Loucy (cell line): Measurements from ENCODE around the gene LINGO3.

ENCODE experiments used
- EZH2phosphoT487 ChIP-seq: fragments of 200-600 bp; IDR thresholded peaks from 2 replicates; pipeline ENCODE4 v1.6.1; 2018; ENCODE audit warnings: antibody characterized with exemption, mild to moderate bottlenecking, moderate library complexity, borderline replicate concordance
- TF ChIP-seq, protein P1 (sequence below): fragments of 200-600 bp; sonication (generic); conservative IDR thresholded peaks from 2 replicates; pipeline ENCODE4 v1.5.1; 2014; ENCODE audit warnings: mild to moderate bottlenecking, antibody characterized with exemption, low read length

DNA sequence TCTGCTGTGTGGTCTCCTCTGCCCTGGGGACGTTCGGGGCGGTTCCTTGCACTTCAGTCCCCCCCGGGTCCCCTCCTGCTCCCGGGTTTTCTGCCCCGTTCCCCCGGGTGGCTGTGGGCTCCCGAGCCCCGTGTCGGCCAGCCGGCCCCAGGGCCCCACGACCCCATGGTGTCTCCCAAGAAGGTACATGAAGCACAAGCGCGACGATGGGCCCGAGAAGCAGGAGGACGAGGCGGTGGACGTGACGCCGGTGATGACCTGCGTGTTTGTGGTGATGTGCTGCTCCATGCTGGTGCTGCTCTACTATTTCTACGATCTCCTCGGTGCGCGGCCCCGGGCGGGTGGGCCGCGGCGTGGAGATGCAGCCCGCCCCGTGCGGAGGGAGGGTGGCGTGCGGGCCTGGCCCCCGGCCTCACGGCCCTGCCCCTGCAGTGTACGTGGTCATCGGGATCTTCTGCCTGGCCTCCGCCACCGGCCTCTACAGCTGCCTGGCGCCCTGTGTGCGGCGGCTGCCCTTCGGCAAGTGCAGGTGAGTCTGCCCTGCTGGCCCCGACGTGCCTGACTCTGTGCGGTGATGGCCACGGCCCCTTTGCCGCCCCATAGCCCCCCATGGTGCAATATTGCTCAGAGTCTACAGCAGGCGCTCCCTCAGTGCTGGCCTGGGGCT, 31.8 kb upstream of the LINGO3 start:
- TF ChIP-seq, protein P1, sequence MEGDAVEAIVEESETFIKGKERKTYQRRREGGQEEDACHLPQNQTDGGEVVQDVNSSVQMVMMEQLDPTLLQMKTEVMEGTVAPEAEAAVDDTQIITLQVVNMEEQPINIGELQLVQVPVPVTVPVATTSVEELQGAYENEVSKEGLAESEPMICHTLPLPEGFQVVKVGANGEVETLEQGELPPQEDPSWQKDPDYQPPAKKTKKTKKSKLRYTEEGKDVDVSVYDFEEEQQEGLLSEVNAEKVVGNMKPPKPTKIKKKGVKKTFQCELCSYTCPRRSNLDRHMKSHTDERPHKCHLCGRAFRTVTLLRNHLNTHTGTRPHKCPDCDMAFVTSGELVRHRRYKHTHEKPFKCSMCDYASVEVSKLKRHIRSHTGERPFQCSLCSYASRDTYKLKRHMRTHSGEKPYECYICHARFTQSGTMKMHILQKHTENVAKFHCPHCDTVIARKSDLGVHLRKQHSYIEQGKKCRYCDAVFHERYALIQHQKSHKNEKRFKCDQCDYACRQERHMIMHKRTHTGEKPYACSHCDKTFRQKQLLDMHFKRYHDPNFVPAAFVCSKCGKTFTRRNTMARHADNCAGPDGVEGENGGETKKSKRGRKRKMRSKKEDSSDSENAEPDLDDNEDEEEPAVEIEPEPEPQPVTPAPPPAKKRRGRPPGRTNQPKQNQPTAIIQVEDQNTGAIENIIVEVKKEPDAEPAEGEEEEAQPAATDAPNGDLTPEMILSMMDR = no peak
- no peak for TF ChIP-seq EZH2phosphoT487
